SK-N-SH treated with all-trans-retinoic acid at 6 μM for 48 hours (cell line): Measurements from ENCODE around the gene MPG.

ENCODE experiments used
- TOX ChIP-seq: fragments of 250-450 bp; sonication (Bioruptor Pico); IDR thresholded peaks from 2 replicates; pipeline ENCODE4 v1.8.0; 2021; ENCODE audit warnings: mild to moderate bottlenecking, moderate library complexity, borderline replicate concordance
- TSHZ2 ChIP-seq: fragments of 250-450 bp; sonication (Bioruptor Pico); IDR thresholded peaks from 2 replicates; pipeline ENCODE4 v1.5.0; 2020; ENCODE audit warnings: mild to moderate bottlenecking, moderate library complexity
- ZNF70 ChIP-seq: fragments of 450-650 bp; formaldehyde crosslinking; IDR thresholded peaks from 2 replicates; pipeline ENCODE4 v1.5.0; 2020; ENCODE audit warnings: mild to moderate bottlenecking, moderate library complexity

- no peak for TF ChIP-seq TOX (CRISPR knock-in tag)
- no peak for TF ChIP-seq ZNF70 (CRISPR knock-in tag)
- TF ChIP-seq TSHZ2 (CRISPR knock-in tag), result no peak
These were observed 6.8 kb upstream of the MPG start for GRCh38 chr16:71210-71539.
